ENCODE measurements around the gene IDH3B.

DNA sequence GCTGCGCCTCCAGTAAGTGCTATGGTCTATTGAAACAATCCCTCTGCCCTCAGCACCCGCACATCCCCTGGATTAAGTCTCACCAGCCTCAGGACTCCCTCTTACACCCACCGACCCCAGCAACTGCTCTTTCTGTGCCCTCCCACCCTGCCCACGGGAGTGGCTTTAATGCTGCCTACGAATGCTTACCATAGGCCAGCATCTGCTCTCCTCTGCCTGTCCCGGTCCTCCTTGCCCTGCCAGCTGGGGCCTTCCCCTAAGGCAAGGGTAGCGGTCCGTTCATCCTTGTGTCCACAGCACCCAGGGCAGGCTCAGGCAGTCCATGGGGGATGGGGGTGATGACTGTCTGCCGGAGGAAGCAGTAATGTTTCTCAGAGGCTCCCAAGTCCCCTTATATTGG is 32.6 kb upstream of the IDH3B start:
- TF ChIP-seq SUZ12 (IDR thresholded peaks at IDR 0.05; ENCODE audit: extremely low read depth, insufficient read depth, insufficient read length) (no peak), ZNF274 (IDR thresholded peaks at IDR 0.05; ENCODE audit: low read depth, low read length) (no peak), YY1 (IDR thresholded peaks at IDR 0.05; ENCODE audit: insufficient read depth, insufficient read length) (no peak)
